Measurements from ENCODE around the gene TAB2.

TAB2 gene

GRCh38 chr6:149311293-149311692, 6.2 kb upstream of the TAB2 start:
- Histone ChIP-seq H3K4me1 (ENCODE audit: control insufficient read depth in 5 of 5, insufficient read depth in 5 of 5, low read length in 5 of 5) (peaks cover 0 to 3% (median 2%) of the 10 kb centered on the region in 5 donors), H3K4me3 (ENCODE audit: low read depth in 1 of 5, low read length in 5 of 5) (no peak overlapping the region), H3K9me3 (ENCODE audit: control insufficient read depth in 5 of 5, low read length in 5 of 5) (no peaks in the 10 kb centered on the region)

GRCh38 chr6:149311766-149312165, 5.7 kb upstream of the TAB2 start:
- Histone ChIP-seq H3K9me3 (ENCODE audit: control insufficient read depth in 5 of 5, low read length in 5 of 5) (no peaks in the 10 kb centered on the region), H3K27ac (ENCODE audit: low read depth, low read length) (no peak overlapping the region), H3K27me3 (ENCODE audit: control insufficient read depth in 5 of 5, insufficient read depth in 4 of 5, low read length in 5 of 5) (no peaks in the 10 kb centered on the region)

More at GRCh38 chr6:149311293-149311692, 6.2 kb upstream of the TAB2 start:
- Histone ChIP-seq H3K27me3 (ENCODE audit: control insufficient read depth in 5 of 5, insufficient read depth in 4 of 5, low read length in 5 of 5) (no peaks in the 10 kb centered on the region), H3K36me3 (ENCODE audit: control insufficient read depth in 5 of 5, insufficient read depth in 5 of 5, low read length in 5 of 5) (no peaks in the 10 kb centered on the region), H3K9ac (ENCODE audit: low read length in 5 of 5) (no peak overlapping the region), H3K27ac (ENCODE audit: low read depth, low read length) (no peak overlapping the region)

DNA sequence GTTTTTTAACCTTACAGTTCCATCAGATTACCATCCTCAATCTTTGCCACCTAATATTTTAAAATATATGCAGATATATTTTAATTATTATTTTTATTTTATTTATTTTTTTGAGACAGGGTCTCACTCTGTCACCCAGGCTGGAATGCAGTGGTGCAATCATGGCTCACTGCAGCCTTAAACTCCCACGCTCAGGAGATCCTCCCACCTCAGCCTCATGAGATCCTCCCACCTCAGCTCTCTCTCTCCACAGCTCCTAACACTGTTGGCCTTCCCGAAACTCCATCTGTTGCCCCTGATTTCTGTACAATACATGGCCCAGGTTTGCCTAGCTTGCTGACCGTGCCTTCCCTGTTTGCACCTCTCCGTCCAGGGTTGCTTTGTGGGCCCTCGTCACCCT, 4.4 kb upstream of the TAB2 start:
- no peaks in the 10 kb centered on the region for H3K36me3 ChIP-seq (ENCODE audit: control insufficient read depth in 5 of 5, insufficient read depth in 5 of 5, low read length in 5 of 5)
- no peak overlapping the region for H3K27ac ChIP-seq (ENCODE audit: low read depth, low read length)
- H3K4me1 ChIP-seq (ENCODE audit: control insufficient read depth in 5 of 5, insufficient read depth in 5 of 5, low read length in 5 of 5), result peaks cover 0 to 6% (median 5%) of the 10 kb centered on the region in 5 donors
- no peaks in the 10 kb centered on the region for H3K27me3 ChIP-seq (ENCODE audit: control insufficient read depth in 5 of 5, insufficient read depth in 4 of 5, low read length in 5 of 5)
- no peak overlapping the region for H3K4me3 ChIP-seq (ENCODE audit: low read depth in 1 of 5, low read length in 5 of 5)
- no peaks in the 10 kb centered on the region for H3K9me3 ChIP-seq (ENCODE audit: control insufficient read depth in 5 of 5, low read length in 5 of 5)
- no peak overlapping the region for H3K9ac ChIP-seq (ENCODE audit: low read length in 5 of 5)

More at GRCh38 chr6:149311766-149312165, 5.7 kb upstream of the TAB2 start:
- H3K4me3 ChIP-seq (ENCODE audit: low read depth in 1 of 5, low read length in 5 of 5), result no peak overlapping the region
- no peaks in the 10 kb centered on the region for H3K36me3 ChIP-seq (ENCODE audit: control insufficient read depth in 5 of 5, insufficient read depth in 5 of 5, low read length in 5 of 5)
- H3K9ac ChIP-seq (ENCODE audit: low read length in 5 of 5), result no peak overlapping the region
- H3K4me1 ChIP-seq (ENCODE audit: control insufficient read depth in 5 of 5, insufficient read depth in 5 of 5, low read length in 5 of 5), result peaks cover 0 to 6% (median 5%) of the 10 kb centered on the region in 5 donors

- Histone ChIP-seq H3K9ac (ENCODE audit: low read length in 5 of 5) (no peak overlapping the region), H3K4me1 (ENCODE audit: control insufficient read depth in 5 of 5, insufficient read depth in 5 of 5, low read length in 5 of 5) (peaks cover 0 to 11% (median 11%) of the 10 kb centered on the region in 5 donors), H3K27ac (ENCODE audit: low read depth, low read length) (no peak overlapping the region), H3K4me3 (ENCODE audit: low read depth in 1 of 5, low read length in 5 of 5) (no peak overlapping the region), H3K27me3 (ENCODE audit: control insufficient read depth in 5 of 5, insufficient read depth in 4 of 5, low read length in 5 of 5) (no peaks in the 10 kb centered on the region), H3K9me3 (ENCODE audit: control insufficient read depth in 5 of 5, low read length in 5 of 5) (no peaks in the 10 kb centered on the region), H3K36me3 (ENCODE audit: control insufficient read depth in 5 of 5, insufficient read depth in 5 of 5, low read length in 5 of 5) (no peaks in the 10 kb centered on the region)
Measured at GRCh38 chr6:149313861-149314260, 3.7 kb upstream of the TAB2 start.

DNA sequence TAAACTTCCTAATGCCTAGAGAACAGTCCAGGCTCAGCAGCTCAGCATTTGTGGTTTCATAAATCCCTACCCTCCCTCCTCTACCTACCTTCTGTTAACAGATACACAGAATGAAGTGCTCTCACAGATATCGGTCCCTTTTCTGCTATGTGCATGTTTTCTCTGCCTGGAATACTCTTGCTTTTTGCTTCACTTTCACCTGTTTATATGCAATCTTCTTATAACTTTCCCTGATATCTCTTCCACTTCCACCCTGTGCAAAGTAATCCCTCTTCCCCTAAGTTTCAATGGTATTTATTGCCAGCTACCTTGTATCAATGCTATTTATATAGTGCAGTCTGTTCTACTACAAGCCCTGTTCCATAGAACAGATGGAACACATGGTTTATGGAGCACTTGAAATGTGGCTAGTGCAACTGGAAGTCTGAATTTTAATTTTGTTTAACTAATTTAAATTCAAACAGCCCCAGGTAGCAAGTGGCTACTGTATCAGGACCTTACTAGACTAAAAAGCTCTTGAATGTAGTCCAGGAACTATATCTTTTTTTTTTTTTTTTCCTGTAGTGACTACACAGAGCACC, 3.1 kb upstream of the TAB2 start:
- Histone ChIP-seq H3K36me3 (ENCODE audit: control insufficient read depth in 5 of 5, insufficient read depth in 5 of 5, low read length in 5 of 5) (no peaks in the 10 kb centered on the region), H3K4me3 (ENCODE audit: low read depth in 1 of 5, low read length in 5 of 5) (no peak overlapping the region), H3K27me3 (ENCODE audit: control insufficient read depth in 5 of 5, insufficient read depth in 4 of 5, low read length in 5 of 5) (no peaks in the 10 kb centered on the region), H3K27ac (ENCODE audit: low read depth, low read length) (no peak overlapping the region), H3K4me1 (ENCODE audit: control insufficient read depth in 5 of 5, insufficient read depth in 5 of 5, low read length in 5 of 5) (peaks cover 0 to 17% (median 14%) of the 10 kb centered on the region in 5 donors), H3K9ac (ENCODE audit: low read length in 5 of 5) (no peak overlapping the region), H3K9me3 (ENCODE audit: control insufficient read depth in 5 of 5, low read length in 5 of 5) (no peaks in the 10 kb centered on the region)

DNA sequence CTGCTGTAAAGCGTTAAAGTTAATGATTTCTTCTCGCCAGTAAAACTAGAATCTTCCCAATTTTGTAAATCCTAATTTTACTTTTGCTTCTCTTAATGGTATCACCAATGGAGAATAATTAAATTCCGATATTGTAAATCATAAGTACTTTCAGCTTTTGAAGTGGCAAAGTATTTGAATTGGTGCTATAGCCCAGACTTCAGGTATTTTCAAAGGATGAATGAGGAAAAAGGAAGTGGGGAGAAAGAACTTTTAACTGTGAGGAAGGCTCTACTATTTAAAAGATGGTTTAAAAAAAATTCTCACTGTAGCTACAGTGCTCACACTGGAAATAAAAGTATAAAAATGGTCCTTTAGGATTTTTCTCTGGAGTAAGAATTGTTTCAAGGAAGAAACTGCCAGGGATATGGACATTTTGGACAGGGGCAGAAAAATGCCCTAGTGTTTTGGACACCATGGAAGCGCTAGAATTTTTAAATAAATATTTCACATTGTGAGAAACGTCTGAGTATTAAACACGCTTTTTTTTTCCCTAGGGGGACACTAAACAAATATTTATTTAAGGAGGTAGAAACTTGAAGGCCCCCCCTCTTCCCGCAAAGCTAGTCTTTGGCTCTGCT, 1.3 kb upstream of the TAB2 start:
- peak overlapping the region; percentile 64 to 85 (median 73) for H3K9ac ChIP-seq (ENCODE audit: low read length in 5 of 5)
- no peaks in the 10 kb centered on the region for H3K9me3 ChIP-seq (ENCODE audit: control insufficient read depth in 5 of 5, low read length in 5 of 5)
- H3K4me1 ChIP-seq (ENCODE audit: control insufficient read depth in 5 of 5, insufficient read depth in 5 of 5, low read length in 5 of 5), result peaks cover 0 to 33% (median 22%) of the 10 kb centered on the region in 5 donors
- no peaks in the 10 kb centered on the region for H3K36me3 ChIP-seq (ENCODE audit: control insufficient read depth in 5 of 5, insufficient read depth in 5 of 5, low read length in 5 of 5)
- H3K27me3 ChIP-seq (ENCODE audit: control insufficient read depth in 5 of 5, insufficient read depth in 4 of 5, low read length in 5 of 5), result no peaks in the 10 kb centered on the region
- peak overlapping the region; percentile 81 for H3K27ac ChIP-seq (ENCODE audit: low read depth, low read length)
- peak overlapping the region; percentile 76 to 89 (median 82) for H3K4me3 ChIP-seq (ENCODE audit: low read depth in 1 of 5, low read length in 5 of 5)

GRCh38 chr6:149316740-149317643, 520 bp upstream of the TAB2 start:
- Histone ChIP-seq H3K4me1 (ENCODE audit: control insufficient read depth in 5 of 5, insufficient read depth in 5 of 5, low read length in 5 of 5) (peaks cover 0 to 35% (median 22%) of the 10 kb centered on the region in 5 donors), H3K36me3 (ENCODE audit: control insufficient read depth in 5 of 5, insufficient read depth in 5 of 5, low read length in 5 of 5) (no peaks in the 10 kb centered on the region), H3K27me3 (ENCODE audit: control insufficient read depth in 5 of 5, insufficient read depth in 4 of 5, low read length in 5 of 5) (no peaks in the 10 kb centered on the region), H3K27ac (ENCODE audit: low read depth, low read length) (peak overlapping the region; percentile 81), H3K9me3 (ENCODE audit: control insufficient read depth in 5 of 5, low read length in 5 of 5) (no peaks in the 10 kb centered on the region), H3K9ac (ENCODE audit: low read length in 5 of 5) (peak overlapping the region; percentile 70 to 85 (median 80)), H3K4me3 (ENCODE audit: low read depth in 1 of 5, low read length in 5 of 5) (peak overlapping the region; percentile 76 to 89 (median 82))

DNA sequence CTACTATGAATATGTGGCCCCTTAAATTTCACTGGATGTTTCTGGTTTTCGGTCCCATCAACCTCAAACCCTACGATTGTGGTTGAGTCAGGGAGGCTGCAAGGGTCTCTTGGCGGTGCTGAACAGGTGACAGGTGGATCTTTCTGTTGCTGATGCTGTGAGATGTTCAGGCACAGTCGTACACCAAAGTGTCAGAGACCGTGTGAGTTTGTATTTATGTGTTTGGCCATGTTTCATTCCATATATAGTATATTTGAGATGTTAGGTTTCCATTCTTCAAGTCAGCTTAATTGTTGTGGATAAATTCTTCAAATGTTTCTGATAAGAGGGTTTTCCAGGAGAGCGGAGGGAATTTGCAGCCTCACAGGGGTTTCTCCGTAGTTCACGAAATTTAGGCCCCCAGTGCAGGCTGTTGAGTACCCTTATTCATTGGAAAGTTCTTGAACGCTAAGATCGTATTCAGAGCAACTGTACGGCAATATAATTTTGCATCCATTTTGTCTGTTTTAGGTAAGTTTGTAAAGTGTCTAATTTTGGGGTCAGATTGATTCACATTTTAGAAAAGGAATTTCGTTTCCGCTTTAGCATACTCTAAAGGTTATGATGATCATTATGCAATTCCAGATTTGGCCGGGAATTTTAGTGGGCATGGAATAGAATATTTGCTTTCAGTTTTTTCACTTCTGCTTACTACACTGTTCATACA, 1.2 kb downstream of the TAB2 start:
- no peaks in the 10 kb centered on the region for H3K9me3 ChIP-seq (ENCODE audit: control insufficient read depth in 5 of 5, low read length in 5 of 5)
- H3K4me3 ChIP-seq (ENCODE audit: low read depth in 1 of 5, low read length in 5 of 5), result peak overlapping the region; percentile 66 to 89 (median 86)
- H3K27me3 ChIP-seq (ENCODE audit: control insufficient read depth in 5 of 5, insufficient read depth in 4 of 5, low read length in 5 of 5), result no peaks in the 10 kb centered on the region
- peak overlapping the region; percentile 53 to 80 (median 78) for H3K9ac ChIP-seq (ENCODE audit: low read length in 5 of 5)
- peak overlapping the region; percentile 84 for H3K27ac ChIP-seq (ENCODE audit: low read depth, low read length)
- peaks cover 0 to 40% (median 24%) of the 10 kb centered on the region in 5 donors for H3K4me1 ChIP-seq (ENCODE audit: control insufficient read depth in 5 of 5, insufficient read depth in 5 of 5, low read length in 5 of 5)
- H3K36me3 ChIP-seq (ENCODE audit: control insufficient read depth in 5 of 5, insufficient read depth in 5 of 5, low read length in 5 of 5), result no peaks in the 10 kb centered on the region

DNA sequence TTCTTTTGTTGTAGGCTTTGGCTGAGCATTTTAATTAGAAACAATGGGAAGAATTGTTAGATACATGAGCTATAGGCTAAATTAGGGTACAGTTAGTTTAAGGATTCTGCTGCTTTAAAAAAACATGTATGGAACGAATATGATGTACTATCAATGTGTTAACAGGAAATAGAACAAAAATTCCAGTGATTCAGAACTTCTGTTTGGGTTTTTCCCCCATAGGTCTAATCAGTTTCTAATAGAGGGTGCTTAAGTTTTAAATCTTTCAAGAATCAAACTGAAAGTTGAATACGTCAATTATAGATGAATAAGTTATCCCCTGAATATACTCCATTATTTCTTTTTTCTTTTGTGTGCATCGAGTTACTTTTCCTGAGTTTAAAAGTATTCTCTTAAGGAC, 1.9 kb downstream of the TAB2 start:
- Histone ChIP-seq H3K4me3 (ENCODE audit: low read depth in 1 of 5, low read length in 5 of 5) (peak overlapping the region; percentile 66 to 89 (median 86)), H3K4me1 (ENCODE audit: control insufficient read depth in 5 of 5, insufficient read depth in 5 of 5, low read length in 5 of 5) (peaks cover 0 to 42% (median 26%) of the 10 kb centered on the region in 5 donors), H3K27ac (ENCODE audit: low read depth, low read length) (peak overlapping the region; percentile 84), H3K36me3 (ENCODE audit: control insufficient read depth in 5 of 5, insufficient read depth in 5 of 5, low read length in 5 of 5) (no peaks in the 10 kb centered on the region), H3K27me3 (ENCODE audit: control insufficient read depth in 5 of 5, insufficient read depth in 4 of 5, low read length in 5 of 5) (no peaks in the 10 kb centered on the region), H3K9me3 (ENCODE audit: control insufficient read depth in 5 of 5, low read length in 5 of 5) (no peaks in the 10 kb centered on the region), H3K9ac (ENCODE audit: low read length in 5 of 5) (peak overlapping the region in 3 of 5 donors; percentile 53 to 78 (median 75))

Data from subcutaneous abdominal adipose tissue (tissue), 5 donors.